Measurements from ENCODE around the gene VDR.

Gene VDR

GRCh38 chr12:47927346-47927745, 22.6 kb upstream of the VDR start:
- H3K36me3 ChIP-seq (ENCODE audit: control insufficient read depth in 2 of 2, insufficient read depth in 2 of 2, low read length in 2 of 2): no peaks in the 10 kb centered on the region
- no peak overlapping the region for H3K27ac ChIP-seq (ENCODE audit: low read length)
- H3K9me3 ChIP-seq (ENCODE audit: control insufficient read depth in 2 of 2, low read length in 2 of 2): peaks cover 0 to 2% of the 10 kb centered on the region in 2 donors
- H3K4me3 ChIP-seq (ENCODE audit: low read length in 2 of 2): no peak overlapping the region
- H3K9ac ChIP-seq (ENCODE audit: low read length in 2 of 2): no peak overlapping the region
- H3K4me1 ChIP-seq (ENCODE audit: control insufficient read depth, insufficient read depth, low read length): no peaks in the 10 kb centered on the region
- peaks cover 0 to 2% of the 10 kb centered on the region in 2 donors for H3K27me3 ChIP-seq (ENCODE audit: control insufficient read depth in 1 of 2, insufficient read depth in 2 of 2, low read length in 2 of 2)

GRCh38 chr12:47921907-47922306, 17.1 kb upstream of the VDR start:
- Histone ChIP-seq H3K27ac (ENCODE audit: low read length) (no peak overlapping the region), H3K36me3 (ENCODE audit: control insufficient read depth in 2 of 2, insufficient read depth in 2 of 2, low read length in 2 of 2) (no peaks in the 10 kb centered on the region), H3K4me3 (ENCODE audit: low read length in 2 of 2) (no peak overlapping the region), H3K4me1 (ENCODE audit: control insufficient read depth, insufficient read depth, low read length) (no peaks in the 10 kb centered on the region), H3K9ac (ENCODE audit: low read length in 2 of 2) (no peak overlapping the region), H3K9me3 (ENCODE audit: control insufficient read depth in 2 of 2, low read length in 2 of 2) (peaks cover 0 to 2% of the 10 kb centered on the region in 2 donors), H3K27me3 (ENCODE audit: control insufficient read depth in 1 of 2, insufficient read depth in 2 of 2, low read length in 2 of 2) (peaks cover 0 to 2% of the 10 kb centered on the region in 2 donors)

- Histone ChIP-seq H3K9me3 (ENCODE audit: control insufficient read depth in 2 of 2, low read length in 2 of 2) (no peaks in the 10 kb centered on the region), H3K4me1 (ENCODE audit: control insufficient read depth, insufficient read depth, low read length) (no peaks in the 10 kb centered on the region), H3K36me3 (ENCODE audit: control insufficient read depth in 2 of 2, insufficient read depth in 2 of 2, low read length in 2 of 2) (no peaks in the 10 kb centered on the region), H3K4me3 (ENCODE audit: low read length in 2 of 2) (no peak overlapping the region), H3K9ac (ENCODE audit: low read length in 2 of 2) (no peak overlapping the region), H3K27me3 (ENCODE audit: control insufficient read depth in 1 of 2, insufficient read depth in 2 of 2, low read length in 2 of 2) (peaks cover 0 to 2% of the 10 kb centered on the region in 2 donors), H3K27ac (ENCODE audit: low read length) (no peak overlapping the region)
These were observed 16.1 kb upstream of the VDR start for GRCh38 chr12:47920913-47921312.

GRCh38 chr12:47913081-47913480, 8.3 kb upstream of the VDR start:
- Histone ChIP-seq H3K9ac (ENCODE audit: low read length in 2 of 2) (no peak overlapping the region), H3K9me3 (ENCODE audit: control insufficient read depth in 2 of 2, low read length in 2 of 2) (no peaks in the 10 kb centered on the region), H3K27me3 (ENCODE audit: control insufficient read depth in 1 of 2, insufficient read depth in 2 of 2, low read length in 2 of 2) (peaks cover 0 to 2% of the 10 kb centered on the region in 2 donors), H3K4me3 (ENCODE audit: low read length in 2 of 2) (no peak overlapping the region), H3K36me3 (ENCODE audit: control insufficient read depth in 2 of 2, insufficient read depth in 2 of 2, low read length in 2 of 2) (no peaks in the 10 kb centered on the region), H3K4me1 (ENCODE audit: control insufficient read depth, insufficient read depth, low read length) (no peaks in the 10 kb centered on the region), H3K27ac (ENCODE audit: low read length) (no peak overlapping the region)

- no peak overlapping the region for H3K27ac ChIP-seq (ENCODE audit: low read length)
- peaks cover 0 to 2% of the 10 kb centered on the region in 2 donors for H3K27me3 ChIP-seq (ENCODE audit: control insufficient read depth in 1 of 2, insufficient read depth in 2 of 2, low read length in 2 of 2)
- H3K9ac ChIP-seq (ENCODE audit: low read length in 2 of 2): no peak overlapping the region
- H3K4me1 ChIP-seq (ENCODE audit: control insufficient read depth, insufficient read depth, low read length): no peaks in the 10 kb centered on the region
- no peak overlapping the region for H3K4me3 ChIP-seq (ENCODE audit: low read length in 2 of 2)
- H3K36me3 ChIP-seq (ENCODE audit: control insufficient read depth in 2 of 2, insufficient read depth in 2 of 2, low read length in 2 of 2): no peaks in the 10 kb centered on the region
- H3K9me3 ChIP-seq (ENCODE audit: control insufficient read depth in 2 of 2, low read length in 2 of 2): no peaks in the 10 kb centered on the region
These were observed 7.8 kb upstream of the VDR start for GRCh38 chr12:47912556-47912955.

- Histone ChIP-seq H3K36me3 (ENCODE audit: control insufficient read depth in 2 of 2, insufficient read depth in 2 of 2, low read length in 2 of 2) (no peaks in the 10 kb centered on the region), H3K9ac (ENCODE audit: low read length in 2 of 2) (no peak overlapping the region), H3K9me3 (ENCODE audit: control insufficient read depth in 2 of 2, low read length in 2 of 2) (no peaks in the 10 kb centered on the region), H3K4me1 (ENCODE audit: control insufficient read depth, insufficient read depth, low read length) (no peaks in the 10 kb centered on the region), H3K27ac (ENCODE audit: low read length) (no peak overlapping the region), H3K27me3 (ENCODE audit: control insufficient read depth in 1 of 2, insufficient read depth in 2 of 2, low read length in 2 of 2) (peaks cover 0 to 2% of the 10 kb centered on the region in 2 donors), H3K4me3 (ENCODE audit: low read length in 2 of 2) (no peak overlapping the region)
These were observed 6.2 kb upstream of the VDR start for GRCh38 chr12:47910981-47911380.

GRCh38 chr12:47910486-47910885, 5.7 kb upstream of the VDR start:
- Histone ChIP-seq H3K4me1 (ENCODE audit: control insufficient read depth, insufficient read depth, low read length) (peaks cover 2% of the 10 kb centered on the region), H3K36me3 (ENCODE audit: control insufficient read depth in 2 of 2, insufficient read depth in 2 of 2, low read length in 2 of 2) (no peaks in the 10 kb centered on the region), H3K27ac (ENCODE audit: low read length) (no peak overlapping the region), H3K9ac (ENCODE audit: low read length in 2 of 2) (no peak overlapping the region), H3K4me3 (ENCODE audit: low read length in 2 of 2) (no peak overlapping the region), H3K27me3 (ENCODE audit: control insufficient read depth in 1 of 2, insufficient read depth in 2 of 2, low read length in 2 of 2) (peaks cover 0 to 2% of the 10 kb centered on the region in 2 donors), H3K9me3 (ENCODE audit: control insufficient read depth in 2 of 2, low read length in 2 of 2) (no peaks in the 10 kb centered on the region)

- H3K36me3 ChIP-seq (ENCODE audit: control insufficient read depth in 2 of 2, insufficient read depth in 2 of 2, low read length in 2 of 2): no peaks in the 10 kb centered on the region
- H3K4me3 ChIP-seq (ENCODE audit: low read length in 2 of 2): no peak overlapping the region
- no peaks in the 10 kb centered on the region for H3K9me3 ChIP-seq (ENCODE audit: control insufficient read depth in 2 of 2, low read length in 2 of 2)
- no peak overlapping the region for H3K9ac ChIP-seq (ENCODE audit: low read length in 2 of 2)
- peaks cover 7% of the 10 kb centered on the region for H3K4me1 ChIP-seq (ENCODE audit: control insufficient read depth, insufficient read depth, low read length)
- H3K27ac ChIP-seq (ENCODE audit: low read length): no peak overlapping the region
- H3K27me3 ChIP-seq (ENCODE audit: control insufficient read depth in 1 of 2, insufficient read depth in 2 of 2, low read length in 2 of 2): peaks cover 0 to 2% of the 10 kb centered on the region in 2 donors
These were observed 5.2 kb upstream of the VDR start for GRCh38 chr12:47909839-47910465.

GRCh38 chr12:47908738-47909137, 3.9 kb upstream of the VDR start:
- Histone ChIP-seq H3K4me1 (ENCODE audit: control insufficient read depth, insufficient read depth, low read length) (peaks cover 17% of the 10 kb centered on the region), H3K4me3 (ENCODE audit: low read length in 2 of 2) (no peak overlapping the region), H3K36me3 (ENCODE audit: control insufficient read depth in 2 of 2, insufficient read depth in 2 of 2, low read length in 2 of 2) (no peaks in the 10 kb centered on the region), H3K9me3 (ENCODE audit: control insufficient read depth in 2 of 2, low read length in 2 of 2) (no peaks in the 10 kb centered on the region), H3K27me3 (ENCODE audit: control insufficient read depth in 1 of 2, insufficient read depth in 2 of 2, low read length in 2 of 2) (peaks cover 0 to 2% of the 10 kb centered on the region in 2 donors), H3K9ac (ENCODE audit: low read length in 2 of 2) (no peak overlapping the region), H3K27ac (ENCODE audit: low read length) (no peak overlapping the region)

GRCh38 chr12:47907851-47908454, 3.2 kb upstream of the VDR start:
- no peaks in the 10 kb centered on the region for H3K9me3 ChIP-seq (ENCODE audit: control insufficient read depth in 2 of 2, low read length in 2 of 2)
- no peak overlapping the region for H3K9ac ChIP-seq (ENCODE audit: low read length in 2 of 2)
- H3K4me1 ChIP-seq (ENCODE audit: control insufficient read depth, insufficient read depth, low read length): peaks cover 21% of the 10 kb centered on the region
- no peaks in the 10 kb centered on the region for H3K36me3 ChIP-seq (ENCODE audit: control insufficient read depth in 2 of 2, insufficient read depth in 2 of 2, low read length in 2 of 2)
- H3K4me3 ChIP-seq (ENCODE audit: low read length in 2 of 2): no peak overlapping the region
- H3K27me3 ChIP-seq (ENCODE audit: control insufficient read depth in 1 of 2, insufficient read depth in 2 of 2, low read length in 2 of 2): peaks cover 4% of the 10 kb centered on the region in 2 donors
- H3K27ac ChIP-seq (ENCODE audit: low read length): no peak overlapping the region
